HEK293 (cell line): ENCODE results near the gene TRABD.

Source experiments
- MYNN ChIP-seq: fragments of 450-650 bp; formaldehyde crosslinking; IDR thresholded peaks from 2 replicates; pipeline ENCODE4 v1.5.1; 2016; ENCODE audit warnings: missing biosample characterization, missing genetic modification characterization, borderline replicate concordance
- OVOL3 ChIP-seq: fragments of 450-650 bp; formaldehyde crosslinking; IDR thresholded peaks from 2 replicates; pipeline ENCODE4 v1.5.1; 2016; ENCODE audit warnings: missing biosample characterization, missing genetic modification characterization
- TF ChIP-seq, protein P1 (sequence below): fragments of 450-650 bp; formaldehyde crosslinking; IDR thresholded peaks from 2 replicates; pipeline ENCODE4 v1.5.1; 2016; ENCODE audit warnings: missing biosample characterization, missing genetic modification characterization
- TF ChIP-seq, protein P2 (sequence below): fragments of 450-650 bp; formaldehyde crosslinking; IDR thresholded peaks from 2 replicates; pipeline ENCODE4 v1.5.1; 2016; ENCODE audit warnings: missing biosample characterization, missing genetic modification characterization

DNA sequence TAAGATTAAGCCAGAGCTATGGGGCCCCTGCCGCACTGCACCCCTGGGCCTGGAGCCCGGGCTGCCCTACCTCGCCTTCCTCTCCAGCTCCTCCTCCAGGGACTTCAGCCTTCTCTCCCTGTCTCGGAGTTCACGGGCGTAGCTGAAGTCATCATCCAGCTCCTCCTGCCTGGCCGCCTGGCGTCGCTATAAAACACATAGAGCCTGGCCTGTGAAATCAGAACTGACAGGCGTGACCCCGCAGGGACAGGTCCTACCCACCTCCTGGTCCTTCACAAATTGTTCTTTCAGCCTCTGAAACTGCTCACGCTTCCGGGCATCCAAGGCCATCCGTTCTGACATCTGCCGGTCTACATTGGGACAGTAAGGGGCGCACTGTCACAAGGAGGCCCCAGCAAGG lies 38.4 kb downstream of the TRABD start:
- TF ChIP-seq, protein P1, sequence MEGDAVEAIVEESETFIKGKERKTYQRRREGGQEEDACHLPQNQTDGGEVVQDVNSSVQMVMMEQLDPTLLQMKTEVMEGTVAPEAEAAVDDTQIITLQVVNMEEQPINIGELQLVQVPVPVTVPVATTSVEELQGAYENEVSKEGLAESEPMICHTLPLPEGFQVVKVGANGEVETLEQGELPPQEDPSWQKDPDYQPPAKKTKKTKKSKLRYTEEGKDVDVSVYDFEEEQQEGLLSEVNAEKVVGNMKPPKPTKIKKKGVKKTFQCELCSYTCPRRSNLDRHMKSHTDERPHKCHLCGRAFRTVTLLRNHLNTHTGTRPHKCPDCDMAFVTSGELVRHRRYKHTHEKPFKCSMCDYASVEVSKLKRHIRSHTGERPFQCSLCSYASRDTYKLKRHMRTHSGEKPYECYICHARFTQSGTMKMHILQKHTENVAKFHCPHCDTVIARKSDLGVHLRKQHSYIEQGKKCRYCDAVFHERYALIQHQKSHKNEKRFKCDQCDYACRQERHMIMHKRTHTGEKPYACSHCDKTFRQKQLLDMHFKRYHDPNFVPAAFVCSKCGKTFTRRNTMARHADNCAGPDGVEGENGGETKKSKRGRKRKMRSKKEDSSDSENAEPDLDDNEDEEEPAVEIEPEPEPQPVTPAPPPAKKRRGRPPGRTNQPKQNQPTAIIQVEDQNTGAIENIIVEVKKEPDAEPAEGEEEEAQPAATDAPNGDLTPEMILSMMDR (tag by site-specific recombination), result no peak
- TF ChIP-seq OVOL3 (tag by site-specific recombination) (no peak), MYNN (tag by site-specific recombination) (no peak)
- TF ChIP-seq, protein P2, sequence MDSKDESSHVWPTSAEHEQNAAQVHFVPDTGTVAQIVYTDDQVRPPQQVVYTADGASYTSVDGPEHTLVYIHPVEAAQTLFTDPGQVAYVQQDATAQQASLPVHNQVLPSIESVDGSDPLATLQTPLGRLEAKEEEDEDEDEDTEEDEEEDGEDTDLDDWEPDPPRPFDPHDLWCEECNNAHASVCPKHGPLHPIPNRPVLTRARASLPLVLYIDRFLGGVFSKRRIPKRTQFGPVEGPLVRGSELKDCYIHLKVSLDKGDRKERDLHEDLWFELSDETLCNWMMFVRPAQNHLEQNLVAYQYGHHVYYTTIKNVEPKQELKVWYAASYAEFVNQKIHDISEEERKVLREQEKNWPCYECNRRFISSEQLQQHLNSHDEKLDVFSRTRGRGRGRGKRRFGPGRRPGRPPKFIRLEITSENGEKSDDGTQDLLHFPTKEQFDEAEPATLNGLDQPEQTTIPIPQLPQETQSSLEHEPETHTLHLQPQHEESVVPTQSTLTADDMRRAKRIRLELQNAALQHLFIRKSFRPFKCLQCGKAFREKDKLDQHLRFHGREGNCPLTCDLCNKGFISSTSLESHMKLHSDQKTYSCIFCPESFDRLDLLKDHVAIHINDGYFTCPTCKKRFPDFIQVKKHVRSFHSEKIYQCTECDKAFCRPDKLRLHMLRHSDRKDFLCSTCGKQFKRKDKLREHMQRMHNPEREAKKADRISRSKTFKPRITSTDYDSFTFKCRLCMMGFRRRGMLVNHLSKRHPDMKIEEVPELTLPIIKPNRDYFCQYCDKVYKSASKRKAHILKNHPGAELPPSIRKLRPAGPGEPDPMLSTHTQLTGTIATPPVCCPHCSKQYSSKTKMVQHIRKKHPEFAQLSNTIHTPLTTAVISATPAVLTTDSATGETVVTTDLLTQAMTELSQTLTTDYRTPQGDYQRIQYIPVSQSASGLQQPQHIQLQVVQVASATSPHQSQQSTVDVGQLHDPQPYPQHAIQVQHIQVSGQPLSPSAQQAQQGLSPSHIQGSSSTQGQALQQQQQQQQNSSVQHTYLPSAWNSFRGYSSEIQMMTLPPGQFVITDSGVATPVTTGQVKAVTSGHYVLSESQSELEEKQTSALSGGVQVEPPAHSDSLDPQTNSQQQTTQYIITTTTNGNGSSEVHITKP, result no peak
